ENCODE data around the gene PDE8B. TPM values are rescaled to one million over a fixed set of nuclear protein-coding genes. Genes with fewer than 3 reads are reported as not detected.

PDE8B gene
- total RNA-seq, 1 donor from 2014 or later = 2.0 TPM

- Mint-ChIP-seq H3K36me3 (ENCODE audit: unreplicated experiment) (no peaks in the 10 kb centered on the region), H3K27ac (ENCODE audit: unreplicated experiment) (no peak overlapping the region), H3K9me3 (ENCODE audit: unreplicated experiment) (no peaks in the 10 kb centered on the region), H3K27me3 (ENCODE audit: unreplicated experiment) (peaks cover 10% of the 10 kb centered on the region), H3K4me3 (ENCODE audit: unreplicated experiment) (no peak overlapping the region), H3K4me1 (ENCODE audit: unreplicated experiment) (peaks cover 11% of the 10 kb centered on the region)
- TF ChIP-seq, protein P1, sequence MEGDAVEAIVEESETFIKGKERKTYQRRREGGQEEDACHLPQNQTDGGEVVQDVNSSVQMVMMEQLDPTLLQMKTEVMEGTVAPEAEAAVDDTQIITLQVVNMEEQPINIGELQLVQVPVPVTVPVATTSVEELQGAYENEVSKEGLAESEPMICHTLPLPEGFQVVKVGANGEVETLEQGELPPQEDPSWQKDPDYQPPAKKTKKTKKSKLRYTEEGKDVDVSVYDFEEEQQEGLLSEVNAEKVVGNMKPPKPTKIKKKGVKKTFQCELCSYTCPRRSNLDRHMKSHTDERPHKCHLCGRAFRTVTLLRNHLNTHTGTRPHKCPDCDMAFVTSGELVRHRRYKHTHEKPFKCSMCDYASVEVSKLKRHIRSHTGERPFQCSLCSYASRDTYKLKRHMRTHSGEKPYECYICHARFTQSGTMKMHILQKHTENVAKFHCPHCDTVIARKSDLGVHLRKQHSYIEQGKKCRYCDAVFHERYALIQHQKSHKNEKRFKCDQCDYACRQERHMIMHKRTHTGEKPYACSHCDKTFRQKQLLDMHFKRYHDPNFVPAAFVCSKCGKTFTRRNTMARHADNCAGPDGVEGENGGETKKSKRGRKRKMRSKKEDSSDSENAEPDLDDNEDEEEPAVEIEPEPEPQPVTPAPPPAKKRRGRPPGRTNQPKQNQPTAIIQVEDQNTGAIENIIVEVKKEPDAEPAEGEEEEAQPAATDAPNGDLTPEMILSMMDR (IDR thresholded peaks at IDR 0.05) = no peak
- no peak for DNase-seq (ENCODE audit: extremely low spot score, unreplicated experiment)
These were observed 144.0 kb downstream of the PDE8B start for GRCh38 chr5:77354454-77354853.

DNA sequence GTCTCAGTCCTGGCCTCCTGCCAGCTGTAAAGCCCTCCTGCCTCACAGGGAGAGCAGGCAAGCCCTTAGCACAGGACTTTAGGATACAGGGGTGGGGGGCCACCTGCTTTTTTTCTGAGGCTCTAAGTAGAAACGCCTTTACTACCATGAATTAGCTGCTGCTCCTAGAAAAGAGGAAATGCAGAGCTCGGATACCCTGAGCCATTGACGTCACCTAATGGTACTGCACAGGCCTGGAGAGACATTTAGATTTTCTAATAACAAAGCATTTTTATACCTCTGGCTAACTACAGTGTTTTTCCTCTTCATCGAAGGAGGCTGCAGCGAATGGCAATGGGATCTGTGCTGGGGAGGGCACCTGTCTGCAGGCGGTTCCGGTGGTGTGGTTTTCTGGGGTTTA is 144.6 kb downstream of the PDE8B start:
- Mint-ChIP-seq H3K4me1 (ENCODE audit: unreplicated experiment) (peaks cover 11% of the 10 kb centered on the region), H3K4me3 (ENCODE audit: unreplicated experiment) (no peak overlapping the region)

DNA sequence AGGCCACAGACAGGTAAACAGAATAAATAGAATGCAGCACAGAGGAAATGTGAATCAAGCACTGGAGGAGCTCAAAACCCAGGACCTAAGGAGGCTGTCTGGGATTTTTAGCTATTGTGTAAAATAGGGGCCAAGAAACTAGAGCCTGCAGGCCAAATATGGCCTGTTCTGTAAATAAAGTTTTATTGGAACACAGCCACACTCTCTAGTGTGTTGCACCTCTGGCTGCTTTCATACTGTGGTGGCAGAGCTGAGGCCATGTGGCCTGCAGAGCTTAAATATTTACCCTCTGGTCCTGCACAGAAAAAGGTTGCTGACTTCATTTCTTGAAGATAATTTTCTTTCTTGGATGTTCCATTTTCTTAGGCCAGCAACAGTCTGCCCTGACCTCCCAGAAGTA is 145.3 kb downstream of the PDE8B start:
- peaks cover 3% of the 10 kb centered on the region for H3K27me3 Mint-ChIP-seq (ENCODE audit: unreplicated experiment)
- H3K9me3 Mint-ChIP-seq (ENCODE audit: unreplicated experiment) = no peaks in the 10 kb centered on the region
- no peak overlapping the region for H3K27ac Mint-ChIP-seq (ENCODE audit: unreplicated experiment)
- peaks cover 11% of the 10 kb centered on the region for H3K4me1 Mint-ChIP-seq (ENCODE audit: unreplicated experiment)
- no peak overlapping the region for H3K4me3 Mint-ChIP-seq (ENCODE audit: unreplicated experiment)
- H3K36me3 Mint-ChIP-seq (ENCODE audit: unreplicated experiment) = no peaks in the 10 kb centered on the region
- TF ChIP-seq, protein P1 (IDR thresholded peaks at IDR 0.05) = no peak
- DNase-seq (ENCODE audit: extremely low spot score, unreplicated experiment) = no peak

More for the DNA sequence above, 144.6 kb downstream of the PDE8B start:
- Mint-ChIP-seq H3K9me3 (ENCODE audit: unreplicated experiment) (no peaks in the 10 kb centered on the region), H3K27me3 (ENCODE audit: unreplicated experiment) (peaks cover 4% of the 10 kb centered on the region), H3K36me3 (ENCODE audit: unreplicated experiment) (no peaks in the 10 kb centered on the region), H3K27ac (ENCODE audit: unreplicated experiment) (no peak overlapping the region)
- TF ChIP-seq, protein P1 (IDR thresholded peaks at IDR 0.05) = no peak
- no peak for DNase-seq (ENCODE audit: extremely low spot score, unreplicated experiment)

- peaks cover 11% of the 10 kb centered on the region for H3K4me1 Mint-ChIP-seq (ENCODE audit: unreplicated experiment)
- no peaks in the 10 kb centered on the region for H3K27me3 Mint-ChIP-seq (ENCODE audit: unreplicated experiment)
- H3K27ac Mint-ChIP-seq (ENCODE audit: unreplicated experiment) = no peak overlapping the region
- H3K36me3 Mint-ChIP-seq (ENCODE audit: unreplicated experiment) = no peaks in the 10 kb centered on the region
- H3K9me3 Mint-ChIP-seq (ENCODE audit: unreplicated experiment) = no peaks in the 10 kb centered on the region
- TF ChIP-seq, protein P1 (IDR thresholded peaks at IDR 0.05) = no peak
- H3K4me3 Mint-ChIP-seq (ENCODE audit: unreplicated experiment) = no peak overlapping the region
- DNase-seq (ENCODE audit: extremely low spot score, unreplicated experiment) = no peak
These were observed 146.3 kb downstream of the PDE8B start for GRCh38 chr5:77356740-77357139.

GRCh38 chr5:77358255-77359205 is 148.1 kb downstream of the PDE8B start:
- no peak overlapping the region for H3K4me3 Mint-ChIP-seq (ENCODE audit: unreplicated experiment)
- no peaks in the 10 kb centered on the region for H3K9me3 Mint-ChIP-seq (ENCODE audit: unreplicated experiment)
- DNase-seq (ENCODE audit: extremely low spot score, unreplicated experiment) = no peak
- H3K27me3 Mint-ChIP-seq (ENCODE audit: unreplicated experiment) = no peaks in the 10 kb centered on the region
- peaks cover 1% of the 10 kb centered on the region for H3K36me3 Mint-ChIP-seq (ENCODE audit: unreplicated experiment)
- H3K27ac Mint-ChIP-seq (ENCODE audit: unreplicated experiment) = no peak overlapping the region
- TF ChIP-seq, protein P1 (IDR thresholded peaks at IDR 0.05) = no peak
- H3K4me1 Mint-ChIP-seq (ENCODE audit: unreplicated experiment) = peaks cover 11% of the 10 kb centered on the region

All from osteocyte (in vitro differentiated cells).